ENCODE measurements around the gene FLNB. TPM values are rescaled to one million over a fixed set of nuclear protein-coding genes. Genes with fewer than 3 reads are reported as not detected.
A peak's percentile ranks its signal among the peaks of the same experiment; 100 is the strongest.
"Not testable (repeated sequence)": the region's sequence is repeated elsewhere in the genome, so short reads cannot be mapped to it uniquely, and the experiment has no call there.

FLNB gene
- total RNA-seq, 4 donors from 2014 or later, result 61.9 to 114 (median 89.9) TPM

GRCh38 chr3:58200846-58201355 lies 192.7 kb downstream of the FLNB start:
- TF ChIP-seq POLR2A (IDR thresholded peaks at IDR 0.05; ENCODE audit: low read depth) (no peak), EP300 (IDR thresholded peaks at IDR 0.05) (no peak), CTCF (IDR thresholded peaks at IDR 0.05) (no peak), POLR2AphosphoS5 (IDR thresholded peaks at IDR 0.05) (no peak)
- H3K27me3 ChIP-seq, result no peaks in the 10 kb centered on the region
- WGBS, result 35% methylated on average over 10 of the region's 11 CpGs
- intact Hi-C loops (cut with DNase I), result no loop called here
- H3K36me3 ChIP-seq, result no peaks in the 10 kb centered on the region
- DNase-seq (ENCODE audit: extremely low spot score), result no peak
- no peak overlapping the region for H3K4me3 ChIP-seq
- H3K27ac ChIP-seq (replicated peaks in 1 of 4), result peak overlapping the region in 2 of 4 donors; percentile 11 to 28
- peaks cover 0 to 31% (median 14%) of the 10 kb centered on the region in 4 donors for H3K4me1 ChIP-seq
- no peaks in the 10 kb centered on the region for H3K9me3 ChIP-seq

- H3K9me3 ChIP-seq; H3K36me3 ChIP-seq; H3K4me3 ChIP-seq; intact Hi-C loops (cut with DNase I); H3K27me3 ChIP-seq; DNase-seq (ENCODE audit: extremely low spot score): not testable (repeated sequence)
- peaks cover 0 to 31% (median 14%) of the 10 kb centered on the region in 4 donors for H3K4me1 ChIP-seq
- peak overlapping the region in 1 of 4 donors; percentile 11 for H3K27ac ChIP-seq (replicated peaks in 1 of 4)
- 41% methylated on average over 3 of the region's 3 CpGs for WGBS
These were observed 193.2 kb downstream of the FLNB start for GRCh38 chr3:58201451-58201850.

GRCh38 chr3:58202917-58203360 lies 194.7 kb downstream of the FLNB start:
- intact Hi-C loops (cut with DNase I), result no loop called here
- WGBS, result 81% methylated on average over 9 of the region's 9 CpGs
- DNase-seq (ENCODE audit: extremely low spot score), result no peak
- Histone ChIP-seq H3K4me1 (peaks cover 0 to 27% (median 14%) of the 10 kb centered on the region in 4 donors), H3K4me3 (no peak overlapping the region), H3K27ac (replicated peaks in 1 of 4) (no peak overlapping the region), H3K9me3 (no peaks in the 10 kb centered on the region), H3K36me3 (no peaks in the 10 kb centered on the region), H3K27me3 (no peaks in the 10 kb centered on the region)
- TF ChIP-seq POLR2A (IDR thresholded peaks at IDR 0.05; ENCODE audit: low read depth) (no peak), CTCF (IDR thresholded peaks at IDR 0.05) (no peak), POLR2AphosphoS5 (IDR thresholded peaks at IDR 0.05) (no peak), EP300 (IDR thresholded peaks at IDR 0.05) (no peak)

- TF ChIP-seq EP300 (IDR thresholded peaks at IDR 0.05), result no peak
- no peak for TF ChIP-seq POLR2A (IDR thresholded peaks at IDR 0.05; ENCODE audit: low read depth)
- no peak for TF ChIP-seq CTCF (IDR thresholded peaks at IDR 0.05)
- no peak for TF ChIP-seq POLR2AphosphoS5 (IDR thresholded peaks at IDR 0.05)
These were observed 195.3 kb downstream of the FLNB start for GRCh38 chr3:58203541-58203940.

GRCh38 chr3:58204720-58205119 lies 196.5 kb downstream of the FLNB start:
- WGBS, result 88% methylated on average over 4 of the region's 4 CpGs
- DNase-seq (ENCODE audit: extremely low spot score), result no peak
- intact Hi-C loops (cut with DNase I), result no loop called here

More at GRCh38 chr3:58203541-58203940, 195.3 kb downstream of the FLNB start:
- Histone ChIP-seq H3K4me1 (peaks cover 0 to 21% (median 11%) of the 10 kb centered on the region in 4 donors), H3K27me3 (no peaks in the 10 kb centered on the region), H3K27ac (replicated peaks in 1 of 4) (no peak overlapping the region), H3K36me3 (no peaks in the 10 kb centered on the region), H3K4me3 (no peak overlapping the region), H3K9me3 (no peaks in the 10 kb centered on the region)
- intact Hi-C loops (cut with DNase I), result no loop called here
- WGBS, result 100% methylated on average over 4 of the region's 4 CpGs
- no peak for DNase-seq (ENCODE audit: extremely low spot score)

More at GRCh38 chr3:58204720-58205119, 196.5 kb downstream of the FLNB start:
- H3K36me3 ChIP-seq, result no peaks in the 10 kb centered on the region
- H3K4me3 ChIP-seq, result no peak overlapping the region
- no peaks in the 10 kb centered on the region for H3K9me3 ChIP-seq
- TF ChIP-seq POLR2A (IDR thresholded peaks at IDR 0.05; ENCODE audit: low read depth), result no peak
- no peak for TF ChIP-seq EP300 (IDR thresholded peaks at IDR 0.05)
- no peak for TF ChIP-seq CTCF (IDR thresholded peaks at IDR 0.05)
- TF ChIP-seq POLR2AphosphoS5 (IDR thresholded peaks at IDR 0.05), result no peak
- H3K27ac ChIP-seq (replicated peaks in 1 of 4), result no peak overlapping the region
- peaks cover 0 to 13% (median 3%) of the 10 kb centered on the region in 4 donors for H3K4me1 ChIP-seq
- H3K27me3 ChIP-seq, result no peaks in the 10 kb centered on the region

Data from esophagus muscularis mucosa (tissue), 4 donors.